ENCODE data around the gene NATD1. TPM values are rescaled to one million over a fixed set of nuclear protein-coding genes. Genes with fewer than 3 reads are reported as not detected.

NATD1 gene
- total and polyA plus RNA-seq, 10 of the 15 experiments (the other 5 are each of a cell fraction or from before 2014, with no cell fraction given): 0.02 to 0.33 (median 0.15) TPM

DNA sequence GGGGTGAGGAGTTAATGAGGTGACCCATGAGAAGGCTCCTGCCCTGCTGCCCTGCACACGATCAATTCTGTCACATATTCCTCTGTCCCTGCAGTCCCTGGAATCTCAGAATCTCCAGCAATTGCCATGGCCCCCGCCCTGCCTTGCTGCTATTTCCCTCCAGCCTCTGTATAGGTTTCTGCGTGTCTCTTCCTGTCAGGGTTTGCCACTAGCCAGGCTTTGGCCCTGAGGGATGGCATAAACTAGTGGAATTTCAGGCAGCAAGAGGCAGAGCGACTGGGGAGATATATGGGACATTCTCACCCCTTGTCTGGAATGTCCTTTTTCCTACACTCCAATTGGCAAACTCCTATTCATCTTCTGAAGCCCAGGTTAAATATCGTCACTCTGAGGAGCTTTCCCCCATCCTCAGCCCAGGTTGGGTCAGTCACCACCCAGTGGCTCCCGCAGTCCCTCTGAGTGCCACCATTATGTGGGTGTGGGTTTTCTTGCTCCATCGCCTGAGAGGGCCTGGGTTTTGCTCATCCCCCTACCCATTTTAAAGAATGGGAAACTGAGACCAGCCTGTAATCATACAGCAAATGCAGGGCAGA lies 15.5 kb upstream of the NATD1 start:
- Histone ChIP-seq H3K9me3 (replicated peaks; ENCODE audit: control insufficient read depth, insufficient read depth, low read length) (no peaks in the 10 kb centered on the region), H3K27me3 (replicated peaks in 1 of 2; ENCODE audit: control insufficient read depth in 2 of 2, insufficient read depth in 2 of 2, low read length in 1 of 2) (no peaks in the 10 kb centered on the region), H3K4me1 (ENCODE audit: control insufficient read depth, insufficient read depth, low read length) (peaks cover 7% of the 10 kb centered on the region), H3K79me2 (ENCODE audit: control insufficient read depth, insufficient read depth, low read length) (no peaks in the 10 kb centered on the region), H3K9ac (ENCODE audit: control insufficient read depth, insufficient read depth, low read length) (no peak overlapping the region; the same call in 1 of the 2 replicates), H3K4me3 (no peak overlapping the region), H2AFZ (ENCODE audit: control insufficient read depth, low read depth, low read length) (no peak overlapping the region; the same call in 1 of the 2 replicates), H3K27ac (ENCODE audit: control insufficient read depth, insufficient read depth) (no peak overlapping the region), H3K36me3 (ENCODE audit: control insufficient read depth in 2 of 2, insufficient read depth in 2 of 2, low read length in 1 of 2) (no peaks in the 10 kb centered on the region), H4K20me1 (ENCODE audit: control insufficient read depth, insufficient read depth) (no peaks in the 10 kb centered on the region), H3K4me2 (ENCODE audit: control insufficient read depth, insufficient read depth) (no peak overlapping the region)
- ChIA-PET SMC1A (ENCODE audit: uncharacterized antibody, unreplicated experiment) (no interaction called here), POLR2A (no interaction called here), RAD21 (ENCODE audit: unreplicated experiment) (interaction anchor here (1.2 kb wide), 1 partner anchor 243 kb away, joined by 3 read pairs; no protein-coding TSS in a partner anchor), CTCF (interaction anchor here (0.6 to 2.5 kb wide), 4 partner anchors 10 to 245 kb away, joined by 3 to 7 read pairs (median 4); no protein-coding TSS in a partner anchor)
- in situ Hi-C loops (cut with MboI): no loop called here
- intact Hi-C loops (cut with micrococcal nuclease; ENCODE audit: unreplicated experiment): no loop called here
- 61% methylated on average over 7 of the region's 7 CpGs for WGBS (ENCODE audit: insufficient coverage, insufficient replicate concordance, low lambda C conversion rate, missing lambda C conversion rate)
- ATAC-seq: no peak; the same call in 2 of the 3 replicates
- no peak for FAIRE-seq
- no TSS peak for BruUV-seq (replicated peaks)
- DNase-seq (ENCODE audit: low read depth, low spot score): no peak
- no peak for TF ChIP-seq NR2C2 (IDR thresholded peaks at IDR 0.05; ENCODE audit: borderline replicate concordance, control insufficient read depth, insufficient read length, low read depth)
- no peak for TF ChIP-seq TARDBP (IDR thresholded peaks at IDR 0.05; ENCODE audit: borderline replicate concordance)
- TF ChIP-seq, protein P1, sequence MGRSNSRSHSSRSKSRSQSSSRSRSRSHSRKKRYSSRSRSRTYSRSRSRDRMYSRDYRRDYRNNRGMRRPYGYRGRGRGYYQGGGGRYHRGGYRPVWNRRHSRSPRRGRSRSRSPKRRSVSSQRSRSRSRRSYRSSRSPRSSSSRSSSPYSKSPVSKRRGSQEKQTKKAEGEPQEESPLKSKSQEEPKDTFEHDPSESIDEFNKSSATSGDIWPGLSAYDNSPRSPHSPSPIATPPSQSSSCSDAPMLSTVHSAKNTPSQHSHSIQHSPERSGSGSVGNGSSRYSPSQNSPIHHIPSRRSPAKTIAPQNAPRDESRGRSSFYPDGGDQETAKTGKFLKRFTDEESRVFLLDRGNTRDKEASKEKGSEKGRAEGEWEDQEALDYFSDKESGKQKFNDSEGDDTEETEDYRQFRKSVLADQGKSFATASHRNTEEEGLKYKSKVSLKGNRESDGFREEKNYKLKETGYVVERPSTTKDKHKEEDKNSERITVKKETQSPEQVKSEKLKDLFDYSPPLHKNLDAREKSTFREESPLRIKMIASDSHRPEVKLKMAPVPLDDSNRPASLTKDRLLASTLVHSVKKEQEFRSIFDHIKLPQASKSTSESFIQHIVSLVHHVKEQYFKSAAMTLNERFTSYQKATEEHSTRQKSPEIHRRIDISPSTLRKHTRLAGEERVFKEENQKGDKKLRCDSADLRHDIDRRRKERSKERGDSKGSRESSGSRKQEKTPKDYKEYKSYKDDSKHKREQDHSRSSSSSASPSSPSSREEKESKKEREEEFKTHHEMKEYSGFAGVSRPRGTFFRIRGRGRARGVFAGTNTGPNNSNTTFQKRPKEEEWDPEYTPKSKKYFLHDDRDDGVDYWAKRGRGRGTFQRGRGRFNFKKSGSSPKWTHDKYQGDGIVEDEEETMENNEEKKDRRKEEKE (IDR thresholded peaks at IDR 0.05): no peak
- no peak for TF ChIP-seq NFYB (IDR thresholded peaks at IDR 0.05; ENCODE audit: insufficient read depth, low read depth, low read length)
- TF ChIP-seq RUNX3 (IDR thresholded peaks at IDR 0.05; ENCODE audit: low read length): no peak
- TF ChIP-seq ZSCAN29 (IDR thresholded peaks at IDR 0.05): no peak
- TF ChIP-seq, protein P2, sequence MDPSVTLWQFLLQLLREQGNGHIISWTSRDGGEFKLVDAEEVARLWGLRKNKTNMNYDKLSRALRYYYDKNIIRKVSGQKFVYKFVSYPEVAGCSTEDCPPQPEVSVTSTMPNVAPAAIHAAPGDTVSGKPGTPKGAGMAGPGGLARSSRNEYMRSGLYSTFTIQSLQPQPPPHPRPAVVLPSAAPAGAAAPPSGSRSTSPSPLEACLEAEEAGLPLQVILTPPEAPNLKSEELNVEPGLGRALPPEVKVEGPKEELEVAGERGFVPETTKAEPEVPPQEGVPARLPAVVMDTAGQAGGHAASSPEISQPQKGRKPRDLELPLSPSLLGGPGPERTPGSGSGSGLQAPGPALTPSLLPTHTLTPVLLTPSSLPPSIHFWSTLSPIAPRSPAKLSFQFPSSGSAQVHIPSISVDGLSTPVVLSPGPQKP (IDR thresholded peaks at IDR 0.05; ENCODE audit: low read depth, low read length): no peak
- no peak for TF ChIP-seq YBX1 (IDR thresholded peaks at IDR 0.05)
- TF ChIP-seq, protein P3, sequence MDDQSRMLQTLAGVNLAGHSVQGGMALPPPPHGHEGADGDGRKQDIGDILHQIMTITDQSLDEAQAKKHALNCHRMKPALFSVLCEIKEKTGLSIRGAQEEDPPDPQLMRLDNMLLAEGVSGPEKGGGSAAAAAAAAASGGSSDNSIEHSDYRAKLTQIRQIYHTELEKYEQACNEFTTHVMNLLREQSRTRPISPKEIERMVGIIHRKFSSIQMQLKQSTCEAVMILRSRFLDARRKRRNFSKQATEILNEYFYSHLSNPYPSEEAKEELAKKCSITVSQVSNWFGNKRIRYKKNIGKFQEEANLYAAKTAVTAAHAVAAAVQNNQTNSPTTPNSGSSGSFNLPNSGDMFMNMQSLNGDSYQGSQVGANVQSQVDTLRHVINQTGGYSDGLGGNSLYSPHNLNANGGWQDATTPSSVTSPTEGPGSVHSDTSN (IDR thresholded peaks at IDR 0.05; ENCODE audit: insufficient replicate concordance, low read depth, low read length): no peak
- TF ChIP-seq NFYA (IDR thresholded peaks at IDR 0.05; ENCODE audit: borderline replicate concordance, low read depth, low read length): no peak
- no peak for TF ChIP-seq SUZ12 (IDR thresholded peaks at IDR 0.05; ENCODE audit: unreplicated experiment)
- no peak for TF ChIP-seq SMAD1 (IDR thresholded peaks at IDR 0.05; ENCODE audit: low read depth, partially characterized antibody)
- TF ChIP-seq JUND (IDR thresholded peaks at IDR 0.05; ENCODE audit: low read depth, low read length): no peak
- no peak for TF ChIP-seq BHLHE40 (IDR thresholded peaks at IDR 0.05; ENCODE audit: borderline replicate concordance in 1 of 2, low read depth in 2 of 2, low read length in 1 of 2)
- TF ChIP-seq RFX5 (IDR thresholded peaks at IDR 0.05; ENCODE audit: low read depth, low read length): no peak
- TF ChIP-seq CREB1 (IDR thresholded peaks at IDR 0.05; ENCODE audit: low read depth): no peak
- TF ChIP-seq TAF1 (IDR thresholded peaks at IDR 0.05; ENCODE audit: borderline replicate concordance, low read depth, low read length): no peak
- no peak for TF ChIP-seq ZNF274 (IDR thresholded peaks at IDR 0.05; ENCODE audit: insufficient read depth, insufficient read length)
